Right lobe of liver (tissue), 6 donors: Measurements from ENCODE around the gene PPP2R3C. TPM values are rescaled to one million over a fixed set of nuclear protein-coding genes. Genes with fewer than 3 reads are reported as not detected.

Experiments used
- ATAC-seq, 4 donors: fragments of 200-7000 bp; cut with Tn5 transposase; one replicate each; pipeline ENCODE4 v1.9.1; 2020; ENCODE audit warnings: mild to moderate bottlenecking in 4 of 4, moderate library complexity in 4 of 4
- DNase-seq, 3 donors: peaks; one replicate each; pipeline ENCODE4 v3.0.0-alpha.2; 2020
- H3K27ac ChIP-seq, 3 donors: fragments of 200-600 bp; one replicate each; pipeline ENCODE4 v1.8.0; 2022
- H3K27me3 ChIP-seq, 2 donors: fragments of 200-600 bp; one replicate each; pipeline ENCODE4 v1.8.0; 2022
- H3K36me3 ChIP-seq, 4 donors: fragments of 200-600 bp; sonication (generic) in 1 of 4; one replicate each; pipeline versions ENCODE4 v1.5.1 to v1.8.0; 2017 to 2022; ENCODE audit warnings: control low read depth in 1 of 4
- H3K4me1 ChIP-seq, 4 donors: fragments of 200-600 bp; sonication (generic) in 1 of 4; one replicate each; pipeline versions ENCODE4 v1.5.1 to v1.8.0; 2017 to 2022; ENCODE audit warnings: control low read depth in 1 of 4
- H3K4me3 ChIP-seq, 3 donors: fragments of 200-600 bp; one replicate each; pipeline ENCODE4 v1.8.0; 2022
- H3K9me3 ChIP-seq, 4 donors: fragments of 200-600 bp; sonication (generic) in 1 of 4; one replicate each; pipeline versions ENCODE4 v1.5.1 to v1.8.0; 2017 to 2022; ENCODE audit warnings: control low read depth in 1 of 4
- POLR2A ChIP-seq: fragments of 450-650 bp; IDR thresholded peaks from one replicate; pipeline ENCODE4 v1.6.1; 2017; ENCODE audit warnings: antibody characterized with exemption, mild to moderate bottlenecking
- WGBS: methylation state at CpG from one replicate; pipeline ENCODE4 v1.1.6; 2018; ENCODE audit warnings: low coverage, low lambda C conversion rate; ENCODE audit not compliant: insufficient coverage; ENCODE audit errors: missing lambda C conversion rate; 5-methylcytosine and 5-hydroxymethylcytosine counted together
- intact Hi-C, 2 donors: fragments of 100-400 bp; cut with DNase I; formaldehyde crosslinking; loops; one replicate each; pipeline versions ENCODE4 v1.11.2 to v1.14.1; 2022
- long read RNA-seq: library from polyadenylated mRNA; unstranded; transcript quantifications from one replicate; pipeline ENCODE4 v2.0.0, GENCODE V29; 2019
- total RNA-seq, 6 experiments: library from RNA; depleted of rRNA in 2 of 6; stranded (reverse); fragments of >200 nt in 2 of 6; fragmentation: NEBNext Ultra II Directional in 3 of 6; extraction: Animal tissue kit (Norgen Biotek cat#: 25700) in 3 of 6; gene quantifications; one replicate each; pipeline versions ENCODE4 v1.1.0 to v1.2.4, GENCODE V29; 2016 to 2023
- TF ChIP-seq, protein P1 (sequence below), 4 donors: fragments of 200-600 bp in 3 of 4; fragments of 450-650 bp in 1 of 4; IDR thresholded peaks; one replicate each; pipeline versions ENCODE4 v1.5.1 to v1.8.0; 2016 to 2022; ENCODE audit warnings: antibody characterized with exemption in 4 of 4, mild to moderate bottlenecking in 2 of 4
- donor health status: DM: no; HTN: yes; CAD: no.
- donor health status: DM: no; HTN: no; CAD: no.
- donor health status: DM: no; HTN: no; CAD: no.
- donor health status: DM: no; HTN: yes; CAD: no.
- donor health status: DM: no; HTN: yes; CAD: no.

Gene PPP2R3C
- 10 to 100 TPM in 2 of 6 experiments, 1 to 10 TPM in 4; 6.8 to 15.6 (median 9.4) TPM for total RNA-seq
- long read RNA-seq, partial matches to known transcripts = 0 of 3 reads
- long read RNA-seq, other reads (novel, unspliced or antisense) = 1 of 3 reads

GRCh38 chr14:35121887-35122695 lies at the start of gene PPP2R3C, which contains the start of gene PRORP:
TSS of gene PPP2R3C (minus strand) at chr14:35121990. CDS start at chr14:35121959, 31 bp downstream.
TSS of gene PRORP (plus strand) at chr14:35122552. CDS start at chr14:35123246, 694 bp downstream.
- under 1% methylated on average over 57 of the region's 57 CpGs for WGBS
- peaks cover 0 to 28% (median 0%) of the 10 kb centered on the region in 4 donors for H3K4me1 ChIP-seq
- H3K36me3 ChIP-seq = no peaks in the 10 kb centered on the region
- H3K27me3 ChIP-seq = no peaks in the 10 kb centered on the region
- no peaks in the 10 kb centered on the region for H3K9me3 ChIP-seq
- H3K4me3 ChIP-seq = peak within 1 kb of the TSS; percentile 73 to 92 (median 87)
- TF ChIP-seq, protein P1, sequence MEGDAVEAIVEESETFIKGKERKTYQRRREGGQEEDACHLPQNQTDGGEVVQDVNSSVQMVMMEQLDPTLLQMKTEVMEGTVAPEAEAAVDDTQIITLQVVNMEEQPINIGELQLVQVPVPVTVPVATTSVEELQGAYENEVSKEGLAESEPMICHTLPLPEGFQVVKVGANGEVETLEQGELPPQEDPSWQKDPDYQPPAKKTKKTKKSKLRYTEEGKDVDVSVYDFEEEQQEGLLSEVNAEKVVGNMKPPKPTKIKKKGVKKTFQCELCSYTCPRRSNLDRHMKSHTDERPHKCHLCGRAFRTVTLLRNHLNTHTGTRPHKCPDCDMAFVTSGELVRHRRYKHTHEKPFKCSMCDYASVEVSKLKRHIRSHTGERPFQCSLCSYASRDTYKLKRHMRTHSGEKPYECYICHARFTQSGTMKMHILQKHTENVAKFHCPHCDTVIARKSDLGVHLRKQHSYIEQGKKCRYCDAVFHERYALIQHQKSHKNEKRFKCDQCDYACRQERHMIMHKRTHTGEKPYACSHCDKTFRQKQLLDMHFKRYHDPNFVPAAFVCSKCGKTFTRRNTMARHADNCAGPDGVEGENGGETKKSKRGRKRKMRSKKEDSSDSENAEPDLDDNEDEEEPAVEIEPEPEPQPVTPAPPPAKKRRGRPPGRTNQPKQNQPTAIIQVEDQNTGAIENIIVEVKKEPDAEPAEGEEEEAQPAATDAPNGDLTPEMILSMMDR (IDR thresholded peaks at IDR 0.05) = no peak
- peak; percentile 78 for TF ChIP-seq POLR2A
- H3K27ac ChIP-seq = peak within 1 kb of the TSS; percentile 96 to 97 (median 97)
- intact Hi-C loops = loop anchor here in 1 of 2 donors (5.0 kb wide), 1 partner anchor 75 kb away; the partner anchor contains the start of gene FAM177A1
- ATAC-seq (peak; percentile 85 to 89 (median 88)), DNase-seq (peak; percentile 93 to 98 (median 98))

- H3K9me3 ChIP-seq = no peaks in the 10 kb centered on the region
- no peaks in the 10 kb centered on the region for H3K4me1 ChIP-seq
- ATAC-seq (no peak), DNase-seq (no peak)
- H3K27me3 ChIP-seq = no peaks in the 10 kb centered on the region
- no peak overlapping the region for H3K4me3 ChIP-seq
- no peak for TF ChIP-seq POLR2A
- TF ChIP-seq, protein P1 (IDR thresholded peaks at IDR 0.05) = no peak
- no peak overlapping the region for H3K27ac ChIP-seq
- intact Hi-C loops = no loop called here
- 93% methylated on average over 3 of the region's 3 CpGs for WGBS
- H3K36me3 ChIP-seq = no peaks in the 10 kb centered on the region
These were observed 45.7 kb upstream of the PPP2R3C start for GRCh38 chr14:35167496-35167895.

DNA sequence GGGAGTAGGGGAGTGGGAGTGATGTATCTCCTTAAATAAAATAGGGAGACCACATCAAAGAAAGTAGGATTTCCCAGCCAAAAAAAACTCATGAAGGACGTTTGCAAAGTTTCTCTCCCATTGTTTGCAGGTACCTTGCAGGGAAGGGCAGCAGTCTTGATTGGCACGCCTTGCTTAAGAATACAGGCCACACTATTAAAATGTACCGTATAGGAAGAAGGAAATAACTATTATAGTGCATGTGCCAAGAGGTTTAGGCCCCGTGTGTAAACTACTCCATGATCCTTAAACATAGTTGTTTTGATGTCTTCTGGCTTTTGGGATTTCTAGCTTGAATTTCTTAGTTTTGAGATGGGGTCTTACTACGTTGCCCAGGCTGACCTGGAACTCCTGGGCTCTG lies 43.1 kb upstream of the PPP2R3C start:
- 79% methylated on average over 5 of the region's 5 CpGs for WGBS
- no peak for ATAC-seq
- intact Hi-C loops = no loop called here
- Histone ChIP-seq H3K27ac (no peak overlapping the region), H3K4me3 (no peak overlapping the region), H3K9me3 (no peaks in the 10 kb centered on the region), H3K4me1 (peaks cover 0 to 4% (median 0%) of the 10 kb centered on the region in 4 donors), H3K36me3 (no peaks in the 10 kb centered on the region), H3K27me3 (no peaks in the 10 kb centered on the region)
- no peak for DNase-seq
- no peak for TF ChIP-seq POLR2A
- TF ChIP-seq, protein P1 (IDR thresholded peaks at IDR 0.05) = no peak

GRCh38 chr14:35163384-35163783 lies 41.6 kb upstream of the PPP2R3C start:
- 100% methylated on average over 1 of the region's 1 CpG for WGBS
- no peak for TF ChIP-seq POLR2A
- TF ChIP-seq, protein P1 (IDR thresholded peaks at IDR 0.05) = no peak

More at GRCh38 chr14:35163384-35163783, 41.6 kb upstream of the PPP2R3C start:
- intact Hi-C loops = no loop called here
- DNase-seq (no peak), ATAC-seq (no peak)
- Histone ChIP-seq H3K27ac (no peak overlapping the region), H3K4me1 (peaks cover 0 to 12% (median 0%) of the 10 kb centered on the region in 4 donors), H3K36me3 (no peaks in the 10 kb centered on the region), H3K4me3 (no peak overlapping the region), H3K9me3 (no peaks in the 10 kb centered on the region), H3K27me3 (no peaks in the 10 kb centered on the region)
